SW 1271 (cell line): ENCODE data around the gene OSCP1.
A peak's percentile ranks its signal among the peaks of the same experiment; 100 is the strongest.
"Not testable (repeated sequence)": the region's sequence is repeated elsewhere in the genome, so short reads cannot be mapped to it uniquely, and the experiment has no call there.

Source experiments
- DNase-seq, 2 experiments: peaks; one replicate each; lab custom pipeline; 2025; lab: John Stamatoyannopoulos, UW

Gene OSCP1

GRCh38 chr1:36450270-36450918 is at the start of gene OSCP1:
OSCP1 (minus strand) TSS chr1:36450451; CDS start chr1:36450369, 82 bp downstream.
- DNase-seq: peak; percentile 58 to 92

GRCh38 chr1:36497207-36497606 is 47.0 kb upstream of the OSCP1 start:
- DNase-seq: no peak

- DNase-seq: no peak
Observed at GRCh38 chr1:36494971-36495370, 44.7 kb upstream of the OSCP1 start.

- DNase-seq: no peak
Observed at GRCh38 chr1:36493524-36493923, 43.3 kb upstream of the OSCP1 start.

GRCh38 chr1:36492491-36492890 is 42.2 kb upstream of the OSCP1 start:
- no peak for DNase-seq

- not testable (repeated sequence) for DNase-seq
Observed at GRCh38 chr1:36489258-36490051, 39.2 kb upstream of the OSCP1 start.

- DNase-seq: no peak
Observed at GRCh38 chr1:36487906-36488305, 37.7 kb upstream of the OSCP1 start.

GRCh38 chr1:36487336-36487725 is 37.1 kb upstream of the OSCP1 start:
- not testable (repeated sequence) for DNase-seq

GRCh38 chr1:36486439-36487335 is 36.4 kb upstream of the OSCP1 start:
- no peak for DNase-seq

GRCh38 chr1:36486093-36486438 is 35.8 kb upstream of the OSCP1 start:
- no peak for DNase-seq

- DNase-seq: no peak
Observed at GRCh38 chr1:36484099-36484498, 33.8 kb upstream of the OSCP1 start.

GRCh38 chr1:36482724-36483388 is 32.6 kb upstream of the OSCP1 start, which contains the start of gene CSF3R:
CSF3R (minus strand) TSS chr1:36482913; CDS start chr1:36479496, 3,417 bp downstream.
- no peak for DNase-seq

- no peak for DNase-seq
Observed at GRCh38 chr1:36481771-36482723, 31.8 kb upstream of the OSCP1 start.

GRCh38 chr1:36481091-36481490 is 30.8 kb upstream of the OSCP1 start:
- DNase-seq: no peak

- no peak for DNase-seq
Observed at GRCh38 chr1:36480161-36480560, 29.9 kb upstream of the OSCP1 start.

GRCh38 chr1:36479505-36480051 is 29.3 kb upstream of the OSCP1 start:
- no peak for DNase-seq

GRCh38 chr1:36477615-36478014 is 27.4 kb upstream of the OSCP1 start:
- DNase-seq: not testable (repeated sequence)

GRCh38 chr1:36476945-36477344 is 26.7 kb upstream of the OSCP1 start:
- DNase-seq: no peak

- no peak for DNase-seq
Observed at GRCh38 chr1:36475910-36476604, 25.8 kb upstream of the OSCP1 start.

- no peak for DNase-seq
Observed at GRCh38 chr1:36475341-36475740, 25.1 kb upstream of the OSCP1 start.
